Caco-2 (cell line): Measurements from ENCODE around the gene PTTG2. TPM values are rescaled to one million over a fixed set of nuclear protein-coding genes. Genes with fewer than 3 reads are reported as not detected.

Experiments
- BruUV-seq: library from RNA; stranded (reverse); fragments of 400-500 nt; replicated peaks from 2 replicates; lab custom pipeline; 2021; lab: Mats Ljungman, UMichigan
- CTCF ChIA-PET: fragments of 300-600 bp; sonication (Branson Sonifier 250); formaldehyde crosslinking; loops from one replicate; lab custom pipeline; 2022; ENCODE audit warnings: antibody characterized with exemption; lab: Charles Lee
- POLR2A ChIA-PET: fragments of 300-600 bp; sonication (Branson Sonifier 250); formaldehyde crosslinking; loops from one replicate; lab custom pipeline; 2022; ENCODE audit warnings: antibody characterized with exemption; lab: Charles Lee
- DNase-seq, 2 experiments: peaks; one replicate each; pipeline versions ENCODE4 v3.0.0 to v3.0.0-alpha.2; 2020 to 2022
- H3K27me3 ChIP-seq: replicated peaks from 2 replicates; pipeline ENCODE4 v1.6.0; 2011; ENCODE audit warnings: low read length; ENCODE audit not compliant: control insufficient read depth, insufficient read depth
- H3K36me3 ChIP-seq: 2 replicates; pipeline ENCODE4 v1.5.1; 2011; ENCODE audit warnings: low read length; ENCODE audit not compliant: control insufficient read depth, insufficient read depth
- H3K4me1 ChIP-seq: fragments of 250-450 bp; sonication (Bioruptor Pico); 2 replicates; pipeline ENCODE4 v1.5.1; 2020; ENCODE audit warnings: mild to moderate bottlenecking
- H3K4me3 ChIP-seq: 2 replicates; pipeline ENCODE4 v1.5.1; 2011; ENCODE audit warnings: low read depth, mild to moderate bottlenecking, control low read depth, low read length
- H3K9me3 ChIP-seq: fragments of 250-450 bp; sonication (Bioruptor Pico); 2 replicates; pipeline ENCODE4 v1.5.1; 2020; ENCODE audit warnings: mild to moderate bottlenecking, moderate library complexity
- H3K27ac Mint-ChIP-seq: one replicate; pipeline ENCODE4 v1.8.0; 2022; ENCODE audit warnings: mixed read lengths; ENCODE audit not compliant: unreplicated experiment
- H3K27me3 Mint-ChIP-seq: one replicate; pipeline ENCODE4 v1.8.0; 2022; ENCODE audit warnings: mixed read lengths; ENCODE audit not compliant: insufficient read depth, unreplicated experiment
- H3K36me3 Mint-ChIP-seq: one replicate; pipeline ENCODE4 v1.8.0; 2022; ENCODE audit warnings: mild to moderate bottlenecking, mixed read lengths; ENCODE audit not compliant: insufficient read depth, unreplicated experiment
- H3K4me1 Mint-ChIP-seq: one replicate; pipeline ENCODE4 v1.8.0; 2022; ENCODE audit warnings: low read depth, mixed read lengths; ENCODE audit not compliant: unreplicated experiment
- H3K4me3 Mint-ChIP-seq: one replicate; pipeline ENCODE4 v1.8.0; 2022; ENCODE audit warnings: mild to moderate bottlenecking, moderate library complexity, mixed read lengths; ENCODE audit not compliant: unreplicated experiment
- H3K9me3 Mint-ChIP-seq: one replicate; pipeline ENCODE4 v1.8.0; 2022; ENCODE audit warnings: mixed read lengths; ENCODE audit not compliant: unreplicated experiment
- intact Hi-C: fragments of 100-400 bp; cut with micrococcal nuclease; formaldehyde crosslinking; loops from one replicate; pipeline ENCODE4 v1.10.0; 2022; ENCODE audit not compliant: unreplicated experiment
- total RNA-seq: library from RNA; stranded (reverse); gene quantifications from 2 replicates; pipeline ENCODE4 v1.2.3, GENCODE V29; 2022
- TF ChIP-seq, protein P1 (sequence below), 2 experiments: fragments of 200-600 bp in 1 of 2; IDR thresholded peaks; 1 replicate in 1 of 2; 2 replicates in 1 of 2; pipeline versions ENCODE4 v1.5.1 to v1.8.0; 2011 to 2022; ENCODE audit warnings: antibody characterized with exemption in 1 of 2, control low read depth in 1 of 2, inconsistent platforms in 1 of 2, low read depth in 1 of 2, low read length in 1 of 2, mild to moderate bottlenecking in 1 of 2, moderate library complexity in 1 of 2; ENCODE audit not compliant: insufficient read depth in 1 of 2, severe bottlenecking in 1 of 2, unreplicated experiment in 1 of 2

PTTG2 gene
- total RNA-seq, 1 experiment from 2014 or later = not detected

DNA sequence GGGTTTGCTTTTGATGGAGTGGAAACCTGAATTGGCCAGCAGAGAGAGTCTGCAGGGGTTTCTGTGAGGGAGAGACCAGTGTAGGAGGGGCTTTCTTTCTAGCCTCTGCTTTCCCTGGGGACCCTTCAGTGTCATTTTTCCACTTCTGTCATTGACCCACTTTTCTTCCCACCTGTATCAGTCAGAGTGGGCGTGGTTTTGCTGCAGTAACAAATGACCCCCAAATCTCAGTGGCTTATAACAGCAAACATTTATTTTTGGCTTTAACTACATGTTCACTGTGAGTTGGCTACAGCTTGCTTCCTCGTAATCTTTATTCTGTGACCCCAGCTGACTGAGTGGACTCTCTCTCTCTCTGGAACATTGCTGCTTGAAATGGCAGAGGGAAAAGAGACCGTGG lies 25.6 kb upstream of the PTTG2 start:
- no peak overlapping the region for H3K4me3 ChIP-seq
- POLR2A ChIA-PET = no interaction called here
- no peak for DNase-seq
- no TSS peak for BruUV-seq
- Mint-ChIP-seq H3K9me3 (no peaks in the 10 kb centered on the region), H3K4me1 (no peaks in the 10 kb centered on the region), H3K27ac (no peak overlapping the region), H3K36me3 (no peaks in the 10 kb centered on the region), H3K27me3 (peaks cover 2% of the 10 kb centered on the region), H3K4me3 (no peak overlapping the region)
- no peaks in the 10 kb centered on the region for H3K36me3 ChIP-seq
- no peaks in the 10 kb centered on the region for H3K27me3 ChIP-seq
- intact Hi-C loops = no loop called here
- no peaks in the 10 kb centered on the region for H3K9me3 ChIP-seq
- H3K4me1 ChIP-seq = no peaks in the 10 kb centered on the region
- CTCF ChIA-PET = no interaction called here
- TF ChIP-seq, protein P1, sequence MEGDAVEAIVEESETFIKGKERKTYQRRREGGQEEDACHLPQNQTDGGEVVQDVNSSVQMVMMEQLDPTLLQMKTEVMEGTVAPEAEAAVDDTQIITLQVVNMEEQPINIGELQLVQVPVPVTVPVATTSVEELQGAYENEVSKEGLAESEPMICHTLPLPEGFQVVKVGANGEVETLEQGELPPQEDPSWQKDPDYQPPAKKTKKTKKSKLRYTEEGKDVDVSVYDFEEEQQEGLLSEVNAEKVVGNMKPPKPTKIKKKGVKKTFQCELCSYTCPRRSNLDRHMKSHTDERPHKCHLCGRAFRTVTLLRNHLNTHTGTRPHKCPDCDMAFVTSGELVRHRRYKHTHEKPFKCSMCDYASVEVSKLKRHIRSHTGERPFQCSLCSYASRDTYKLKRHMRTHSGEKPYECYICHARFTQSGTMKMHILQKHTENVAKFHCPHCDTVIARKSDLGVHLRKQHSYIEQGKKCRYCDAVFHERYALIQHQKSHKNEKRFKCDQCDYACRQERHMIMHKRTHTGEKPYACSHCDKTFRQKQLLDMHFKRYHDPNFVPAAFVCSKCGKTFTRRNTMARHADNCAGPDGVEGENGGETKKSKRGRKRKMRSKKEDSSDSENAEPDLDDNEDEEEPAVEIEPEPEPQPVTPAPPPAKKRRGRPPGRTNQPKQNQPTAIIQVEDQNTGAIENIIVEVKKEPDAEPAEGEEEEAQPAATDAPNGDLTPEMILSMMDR (IDR thresholded peaks at IDR 0.05; ENCODE audit: insufficient read depth in 1 of 2, low read depth in 1 of 2, low read length in 1 of 2, severe bottlenecking in 1 of 2, unreplicated experiment in 1 of 2) = no peak

DNA sequence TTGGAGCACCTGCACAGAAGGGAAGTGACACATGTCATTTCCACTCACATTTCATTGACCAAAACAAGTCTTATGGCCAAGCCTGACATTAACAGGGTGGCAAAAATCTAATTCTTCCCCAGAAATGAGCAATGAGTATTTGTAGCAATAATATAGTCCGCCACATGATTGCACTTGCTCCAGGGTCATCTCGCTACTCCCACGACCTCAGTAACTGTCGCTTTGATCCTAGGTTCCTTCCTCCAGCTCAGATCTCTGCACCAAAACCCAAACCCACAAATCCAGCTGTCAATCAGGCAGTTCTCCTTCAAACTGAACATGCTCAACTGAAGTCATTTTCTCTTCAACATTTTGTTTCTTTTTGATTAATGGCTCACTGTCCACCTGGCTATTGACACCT lies 25.2 kb upstream of the PTTG2 start:
- DNase-seq = no peak
- no peaks in the 10 kb centered on the region for H3K9me3 Mint-ChIP-seq
- Histone ChIP-seq H3K4me1 (no peaks in the 10 kb centered on the region), H3K36me3 (no peaks in the 10 kb centered on the region), H3K9me3 (no peaks in the 10 kb centered on the region), H3K4me3 (no peak overlapping the region), H3K27me3 (no peaks in the 10 kb centered on the region)
- H3K36me3 Mint-ChIP-seq = no peaks in the 10 kb centered on the region
- intact Hi-C loops = no loop called here
- TF ChIP-seq, protein P1 (IDR thresholded peaks at IDR 0.05; ENCODE audit: insufficient read depth in 1 of 2, low read depth in 1 of 2, low read length in 1 of 2, severe bottlenecking in 1 of 2, unreplicated experiment in 1 of 2) = no peak
- CTCF ChIA-PET = no interaction called here
- POLR2A ChIA-PET = no interaction called here
- H3K4me1 Mint-ChIP-seq = no peaks in the 10 kb centered on the region
- no peak overlapping the region for H3K4me3 Mint-ChIP-seq
- H3K27ac Mint-ChIP-seq = no peak overlapping the region
- no TSS peak for BruUV-seq
- peaks cover under 1% of the 10 kb centered on the region for H3K27me3 Mint-ChIP-seq

DNA sequence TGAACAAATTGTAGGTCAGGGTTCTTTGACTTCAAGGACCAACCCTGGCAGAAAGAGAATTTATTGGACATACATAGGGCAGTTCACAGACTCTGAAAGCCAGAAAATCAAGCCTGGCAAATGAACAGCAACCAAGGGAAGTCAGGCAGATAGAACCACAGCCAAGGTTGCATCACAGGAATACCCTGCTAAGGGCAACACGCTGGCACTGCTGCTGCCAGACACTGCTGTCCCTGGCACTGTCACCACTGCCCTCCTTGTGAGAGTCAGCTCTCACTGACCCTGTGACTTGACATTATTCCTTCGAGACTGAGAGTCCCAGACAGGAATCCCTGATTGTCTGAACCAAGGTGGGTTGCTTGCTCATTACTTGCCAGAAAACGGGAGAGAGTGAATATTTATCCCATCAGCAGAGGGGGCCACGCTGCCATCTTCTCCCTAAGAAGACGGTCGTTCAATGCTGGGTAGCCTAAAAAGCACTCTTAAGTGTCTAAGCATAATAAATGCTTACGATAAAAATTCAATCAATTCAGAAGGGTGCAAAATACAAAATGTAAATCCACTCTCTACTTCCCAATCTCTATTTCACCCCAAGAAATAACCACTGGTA lies 23.2 kb upstream of the PTTG2 start:
- H3K27ac Mint-ChIP-seq = no peak overlapping the region
- H3K4me1 ChIP-seq = no peaks in the 10 kb centered on the region
- H3K36me3 Mint-ChIP-seq = no peaks in the 10 kb centered on the region
- intact Hi-C loops = loop anchor here (1.0 kb wide), 1 partner anchor 98 kb away; no protein-coding TSS in a partner anchor
- H3K36me3 ChIP-seq = no peaks in the 10 kb centered on the region
- no peaks in the 10 kb centered on the region for H3K9me3 Mint-ChIP-seq
- no peaks in the 10 kb centered on the region for H3K4me1 Mint-ChIP-seq
- no peaks in the 10 kb centered on the region for H3K9me3 ChIP-seq
- ChIA-PET CTCF (interaction anchor here (1.1 kb wide), 1 partner anchor 15 kb away, joined by 3 read pairs; no protein-coding TSS in a partner anchor), POLR2A (no interaction called here)
- TF ChIP-seq, protein P1 (IDR thresholded peaks at IDR 0.05; ENCODE audit: insufficient read depth in 1 of 2, low read depth in 1 of 2, low read length in 1 of 2, severe bottlenecking in 1 of 2, unreplicated experiment in 1 of 2) = peak in 1 of 2 experiments; percentile 21
- no peak for DNase-seq
- H3K27me3 ChIP-seq = no peaks in the 10 kb centered on the region
- H3K27me3 Mint-ChIP-seq = peaks cover 5% of the 10 kb centered on the region
- H3K4me3 Mint-ChIP-seq = no peak overlapping the region
- no TSS peak for BruUV-seq
- H3K4me3 ChIP-seq = no peak overlapping the region
